NCI-H69 (cell line): Measurements from ENCODE around the gene BTRC.
"Not testable (repeated sequence)": the region's sequence is repeated elsewhere in the genome, so short reads cannot be mapped to it uniquely, and the experiment has no call there.

Experiments
- DNase-seq: peaks from one replicate; lab custom pipeline; 2025; lab: John Stamatoyannopoulos, UW

The BTRC gene

DNA sequence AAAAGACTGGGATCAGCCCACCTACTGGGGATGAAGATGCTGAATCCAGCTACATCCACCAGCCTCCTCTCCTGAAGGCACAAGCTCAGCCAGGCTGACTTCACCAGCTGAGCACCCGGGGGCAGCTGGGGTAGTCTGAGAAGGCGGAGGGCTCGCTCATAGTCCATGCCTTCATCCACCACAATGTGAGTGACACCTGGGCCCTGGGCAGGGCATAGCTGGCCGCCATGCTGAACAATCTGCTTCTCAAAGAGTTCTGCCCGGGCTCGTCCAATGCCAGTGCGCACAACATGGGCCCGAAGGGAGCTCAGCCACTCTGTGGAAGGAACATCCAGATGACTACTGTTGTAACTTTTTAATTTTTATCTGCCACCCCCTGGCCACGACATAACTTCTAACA, 231.9 kb downstream of the BTRC start:
- no peak for DNase-seq

- peak; percentile 90 for DNase-seq
Measured at GRCh38 chr10:101587725-101588653, 234.0 kb downstream of the BTRC start, which contains the start of the genes DPCD and POLL. DPCD (plus strand) TSS chr10:101588321; CDS start chr10:101588337, 16 bp downstream. POLL (minus strand) TSS chr10:101588257; CDS start chr10:101587360, 897 bp downstream.

GRCh38 chr10:101588879-101589278, 234.9 kb downstream of the BTRC start:
- DNase-seq = no peak

GRCh38 chr10:101593331-101593730, 239.4 kb downstream of the BTRC start:
- not testable (repeated sequence) for DNase-seq

GRCh38 chr10:101595591-101596433, 241.8 kb downstream of the BTRC start:
- no peak for DNase-seq

GRCh38 chr10:101597091-101597900, 243.3 kb downstream of the BTRC start:
- DNase-seq = no peak

DNA sequence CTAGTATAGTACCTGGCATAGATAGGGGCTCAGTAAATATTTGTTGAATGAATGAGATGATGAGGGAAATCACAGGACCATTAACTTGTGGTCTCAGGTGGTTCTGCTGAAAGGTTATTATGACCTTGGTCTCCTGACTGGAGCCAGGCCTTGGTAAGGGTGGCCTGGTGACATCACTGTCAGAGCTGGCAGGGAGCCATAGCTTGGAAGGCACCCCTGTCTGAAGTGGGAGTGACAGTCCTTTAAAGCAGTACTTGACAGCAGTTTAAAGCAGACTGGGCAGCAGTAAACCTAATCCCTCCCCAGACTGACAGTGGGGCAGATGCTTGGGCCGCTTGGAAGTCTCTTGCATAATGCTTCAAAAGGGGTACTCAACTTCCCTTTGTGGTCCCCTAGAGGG, 247.6 kb downstream of the BTRC start:
- peak; percentile 27 for DNase-seq

- peak; percentile 78 for DNase-seq
Measured at GRCh38 chr10:101602761-101603398, 248.9 kb downstream of the BTRC start.
